HCT116 (cell line): ENCODE data around the gene RETSAT.
"Not testable (repeated sequence)": the region's sequence is repeated elsewhere in the genome, so short reads cannot be mapped to it uniquely, and the experiment has no call there.

ENCODE experiments used
- CBX3 ChIP-seq: IDR thresholded peaks from 2 replicates; pipeline ENCODE4 v1.6.1; 2012; ENCODE audit warnings: low read depth
- CEBPB ChIP-seq: IDR thresholded peaks from 2 replicates; pipeline ENCODE4 v1.6.1; 2012; ENCODE audit warnings: low read depth
- CTCF ChIP-seq, 3 experiments: fragments of 200-600 bp in 1 of 3; sonication (generic) in 1 of 3; IDR thresholded peaks in 2 of 3; conservative IDR thresholded peaks in 1 of 3; 2 replicates each; pipeline ENCODE4 v1.5.1; 2012 to 2017; ENCODE audit warnings: low read depth in 2 of 3, low read length in 2 of 3, antibody characterized with exemption in 1 of 3, borderline replicate concordance in 1 of 3, control low read depth in 1 of 3, mild to moderate bottlenecking in 1 of 3, mixed read lengths in 1 of 3, mixed run types in 1 of 3, moderate library complexity in 1 of 3; ENCODE audit not compliant: insufficient read depth in 1 of 3
- EGR1 ChIP-seq: IDR thresholded peaks from 2 replicates; pipeline ENCODE4 v1.6.1; 2012; ENCODE audit warnings: low read depth
- EZH2 ChIP-seq: fragments of 200-600 bp; sonication (generic); IDR thresholded peaks from 2 replicates; pipeline ENCODE4 v1.6.1; 2017; ENCODE audit warnings: antibody characterized with exemption, mixed run types
- EZH2phosphoT487 ChIP-seq: fragments of 200-600 bp; IDR thresholded peaks from 2 replicates; pipeline ENCODE4 v1.6.1; 2018; ENCODE audit warnings: antibody characterized with exemption, borderline replicate concordance
- JUND ChIP-seq: IDR thresholded peaks from 2 replicates; pipeline ENCODE4 v1.6.1; 2012
- MAX ChIP-seq: IDR thresholded peaks from 2 replicates; pipeline ENCODE4 v1.6.1; 2012
- POLR2A ChIP-seq: IDR thresholded peaks from 2 replicates; pipeline ENCODE4 v1.7.0; 2011; ENCODE audit warnings: borderline replicate concordance; ENCODE audit not compliant: insufficient read depth, insufficient read length; ENCODE audit errors: extremely low read depth
- POLR2AphosphoS5 ChIP-seq: IDR thresholded peaks from 2 replicates; pipeline ENCODE4 v1.6.1; 2011; ENCODE audit warnings: mild to moderate bottlenecking, low read depth, low read length, moderate library complexity
- RAD21 ChIP-seq: IDR thresholded peaks from 2 replicates; pipeline ENCODE4 v1.6.1; 2012; ENCODE audit warnings: low read depth, mild to moderate bottlenecking
- SIN3A ChIP-seq: IDR thresholded peaks from 2 replicates; pipeline ENCODE4 v1.6.1; 2012; ENCODE audit warnings: low read depth
- ZBTB33 ChIP-seq: IDR thresholded peaks from 2 replicates; pipeline ENCODE4 v1.6.1; 2011; ENCODE audit warnings: mild to moderate bottlenecking, low read length, moderate library complexity; ENCODE audit not compliant: insufficient replicate concordance; ENCODE audit errors: extremely low read depth

DNA sequence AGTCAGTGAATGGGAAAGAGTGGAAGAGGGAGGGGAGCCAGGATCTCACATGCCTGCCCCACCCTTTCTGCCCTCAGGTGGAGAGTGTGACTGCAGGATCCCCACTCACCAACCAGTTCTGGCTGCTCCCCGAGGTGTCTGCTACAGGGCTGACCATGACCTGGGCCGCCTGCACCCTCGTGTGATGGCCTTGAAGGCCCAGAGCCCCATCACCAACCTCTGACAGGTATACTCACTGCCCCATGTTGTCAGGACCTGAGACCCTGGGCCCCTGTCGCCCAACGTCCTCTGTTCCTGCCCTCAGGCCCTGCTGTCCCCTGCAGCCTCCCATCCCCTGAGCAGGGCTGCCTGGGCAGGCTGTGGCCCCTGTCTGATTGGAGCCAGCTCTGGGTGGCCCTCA is 38.4 kb downstream of the RETSAT start:
- not testable (repeated sequence) for TF ChIP-seq EZH2phosphoT487; CTCF (IDR thresholded peaks at IDR 0.05 in 2 of 3, conservative IDR thresholded peaks at IDR 0.05 in 1 of 3; ENCODE audit: borderline replicate concordance in 1 of 3, insufficient read depth in 1 of 3, low read depth in 2 of 3, low read length in 2 of 3); POLR2AphosphoS5; JUND; EZH2; ZBTB33; SIN3A; POLR2A; EGR1; CBX3; CEBPB; MAX; RAD21
